HG03432 (cell line): ENCODE data around the gene DNM2.
"Not testable (repeated sequence)": the region's sequence is repeated elsewhere in the genome, so short reads cannot be mapped to it uniquely, and the experiment has no call there.

Source experiments
- ATAC-seq: cut with Tn5 transposase; IDR thresholded peaks from one replicate; pipeline ENCODE4 v1.9.1; 2021; ENCODE audit warnings: mild to moderate bottlenecking, moderate library complexity; ENCODE audit not compliant: unreplicated experiment

Gene DNM2

DNA sequence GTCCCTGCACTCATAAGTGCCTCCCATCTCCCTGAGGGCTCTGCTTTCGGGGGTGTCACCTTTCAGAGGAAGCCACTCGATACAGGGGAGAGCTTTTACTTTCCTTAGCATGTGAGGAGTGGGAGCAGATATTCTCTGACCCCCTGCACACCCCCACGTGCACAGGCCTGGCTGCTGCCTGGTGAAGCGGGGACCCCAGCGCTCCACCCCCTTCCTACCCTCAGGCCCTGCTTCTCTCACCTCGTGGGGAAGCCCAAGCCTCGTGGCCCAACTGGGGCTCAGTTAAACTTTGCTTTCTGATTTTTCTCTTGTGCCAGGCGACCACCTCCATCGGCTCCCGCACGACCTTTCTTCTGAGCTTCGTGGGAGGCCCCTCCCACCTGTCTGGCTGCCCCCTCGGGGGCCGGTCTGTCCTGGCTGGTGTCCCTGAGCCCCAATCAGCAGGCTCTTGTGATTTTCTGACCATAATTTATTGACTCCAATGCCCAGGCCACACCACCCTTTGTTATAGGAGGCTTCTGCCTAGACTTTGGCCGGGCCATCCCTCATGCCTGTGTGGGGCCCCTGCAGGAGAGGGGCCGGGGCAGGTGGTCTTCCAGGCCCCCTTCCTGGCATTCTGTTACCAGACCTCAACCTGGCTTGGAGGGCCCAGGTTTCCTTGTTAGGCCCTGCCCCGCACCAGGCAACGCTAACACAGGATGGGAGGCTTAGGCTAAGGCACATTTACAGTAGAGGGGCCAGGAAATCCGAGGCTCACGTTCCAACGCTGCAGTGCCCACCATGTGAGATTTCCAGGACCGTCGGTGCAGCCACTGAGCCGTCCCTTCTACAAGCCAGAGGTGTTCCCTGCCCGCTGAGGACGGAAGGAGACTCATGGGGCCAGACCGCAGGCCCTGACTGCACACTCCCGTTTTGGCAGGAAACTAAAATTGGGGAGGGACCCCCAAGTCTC, 114.4 kb downstream of the DNM2 start:
- no peak for ATAC-seq

DNA sequence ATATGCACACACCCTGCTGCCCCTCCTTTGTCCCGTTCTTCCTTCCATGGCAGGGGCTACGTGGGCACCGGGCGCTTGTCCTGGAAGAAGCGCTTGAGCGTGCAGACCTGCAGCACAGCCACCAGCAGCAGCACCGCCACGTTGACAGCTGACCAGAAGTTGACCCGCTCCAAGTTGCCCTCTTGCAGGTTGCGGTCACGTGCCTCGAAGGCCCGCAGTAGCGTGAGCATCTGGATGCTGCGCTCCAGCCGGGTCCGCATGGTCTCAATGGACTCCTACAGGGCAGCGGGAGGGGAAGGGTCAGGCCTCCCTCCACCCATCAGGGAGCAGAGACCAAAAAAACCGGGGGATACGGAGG, 115.0 kb downstream of the DNM2 start:
- ATAC-seq, result no peak

DNA sequence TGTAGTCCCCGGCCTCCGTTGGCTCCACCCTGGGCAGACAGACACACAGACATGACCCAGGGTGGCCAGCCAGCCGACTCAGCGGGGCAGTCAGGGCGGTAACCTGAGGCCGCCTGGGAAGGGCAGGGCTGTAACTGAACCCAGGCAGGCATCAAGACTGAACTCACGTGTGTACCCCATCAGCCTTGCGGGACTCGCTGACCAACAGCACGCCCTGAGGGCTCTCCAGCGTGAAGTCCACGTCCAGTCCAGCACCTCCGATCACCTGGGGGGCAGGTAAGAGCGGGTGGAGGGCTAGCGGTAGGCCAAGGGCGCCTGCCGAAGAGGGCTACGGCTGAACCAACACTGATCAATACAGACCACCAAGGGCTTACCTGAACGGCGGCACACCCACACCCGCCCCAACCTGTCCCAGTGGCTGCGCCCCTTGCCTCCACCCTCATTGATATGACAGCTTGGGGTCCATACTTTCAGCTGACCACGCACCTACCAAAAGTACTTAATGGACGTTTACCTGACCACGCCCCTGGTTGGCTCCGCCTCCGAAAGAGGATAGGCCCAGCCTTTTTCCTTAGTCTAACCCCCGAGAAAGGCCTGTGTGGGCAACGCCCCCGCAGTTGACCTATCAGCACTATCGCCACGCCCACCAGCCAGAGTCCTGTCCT, 117.3 kb downstream of the DNM2 start:
- ATAC-seq, result no peak

DNA sequence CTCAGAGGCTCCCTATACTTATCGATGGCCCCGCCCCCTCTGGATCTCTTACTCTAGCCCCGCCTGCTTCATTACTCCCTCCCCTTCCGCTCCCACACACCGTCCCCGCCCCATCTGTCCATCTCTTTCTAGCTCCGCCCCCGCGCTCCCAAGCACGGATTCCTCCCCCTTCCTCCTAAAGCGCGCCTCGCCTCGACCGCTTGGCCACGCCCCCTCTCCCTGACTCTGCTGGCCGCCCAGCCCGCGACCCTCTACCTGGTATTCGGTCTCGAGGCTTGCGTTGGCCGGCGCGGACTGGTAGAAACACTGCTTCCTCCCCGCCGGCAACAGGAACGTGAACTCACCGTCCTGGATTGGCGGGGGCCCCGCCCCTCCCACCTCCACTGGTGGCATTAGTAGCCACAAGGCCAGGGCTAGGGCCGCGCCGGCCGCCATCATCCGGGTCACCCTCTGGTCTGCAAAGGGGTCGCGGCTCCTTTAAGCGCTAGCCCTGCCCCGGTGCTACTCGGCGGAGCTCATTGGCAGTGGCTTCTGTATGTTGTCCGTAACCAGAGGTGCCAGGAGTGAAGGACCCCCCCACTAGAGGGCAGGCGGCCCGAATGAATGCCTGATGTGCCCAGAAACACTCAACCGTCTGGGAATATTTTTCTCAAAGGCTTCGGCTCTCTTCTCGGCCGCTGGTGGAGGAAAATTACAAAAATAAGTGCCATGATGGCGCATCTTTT, 118.0 kb downstream of the DNM2 start, which contains the start of gene TMED1:
TSS of gene TMED1 (minus strand) at position 459 of the 725 bp plus-strand sequence. CDS start at position 438, 21 bp downstream.
- ATAC-seq, result peak; percentile 78

DNA sequence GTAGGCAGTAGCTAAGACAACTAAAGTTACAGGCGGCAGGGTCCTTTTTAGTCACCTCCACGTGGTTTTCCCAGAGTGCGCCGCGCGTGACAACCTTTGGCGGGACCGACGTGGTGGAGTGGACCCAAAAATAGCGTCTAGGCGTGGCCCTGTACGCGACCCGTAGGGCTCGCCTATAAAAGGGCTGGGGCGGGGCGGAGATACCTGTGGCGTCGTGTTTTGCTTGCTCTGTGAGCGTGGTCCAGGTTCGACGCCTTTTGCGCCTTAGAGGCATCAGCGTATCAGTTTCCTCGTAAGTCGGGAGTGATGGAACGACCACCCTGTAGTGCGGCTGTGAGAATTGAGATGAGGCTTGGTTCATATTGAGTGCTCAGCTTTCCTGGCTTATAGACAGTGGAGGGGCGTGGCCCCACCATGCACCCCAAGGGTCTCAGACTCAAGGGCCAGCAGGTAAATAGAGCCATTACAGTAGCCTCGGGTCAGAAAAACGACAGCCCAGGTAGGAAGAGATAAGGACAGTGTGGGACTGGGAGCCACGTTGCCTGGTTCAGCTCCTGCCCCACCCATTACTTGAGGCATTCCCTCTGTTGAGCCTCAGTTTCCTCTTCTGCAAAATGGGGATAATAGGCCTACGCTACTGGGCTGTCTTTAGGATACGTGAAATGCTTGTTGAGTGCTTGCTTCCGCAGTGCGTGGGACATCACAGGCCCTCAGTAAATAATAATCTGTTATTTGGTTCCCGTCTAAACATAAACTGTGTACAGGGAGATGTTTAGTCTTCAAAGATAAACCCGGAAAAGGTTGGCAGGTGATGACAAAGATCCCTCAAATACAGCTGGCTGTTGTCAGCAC, 118.8 kb downstream of the DNM2 start:
- ATAC-seq, result peak; percentile 26

DNA sequence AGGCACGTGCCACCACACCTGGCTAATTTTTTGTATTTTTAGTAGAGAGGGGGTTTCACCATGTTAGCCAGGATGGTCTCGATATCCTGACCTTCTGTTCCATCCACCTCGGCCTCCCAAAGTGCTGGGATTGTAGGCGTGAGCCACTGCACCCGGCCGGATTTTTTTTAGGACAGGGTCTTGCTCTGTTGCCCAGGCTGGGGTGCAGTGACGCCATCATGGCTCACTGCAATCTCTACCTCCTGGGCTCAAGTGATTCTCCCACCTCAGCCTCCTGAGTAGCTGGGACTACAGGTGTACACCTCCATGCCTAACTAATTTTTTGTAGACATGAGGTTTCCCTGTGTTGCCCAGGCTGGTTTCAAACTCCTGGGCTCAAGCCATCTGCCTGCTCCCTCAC, 119.8 kb downstream of the DNM2 start:
- ATAC-seq, result not testable (repeated sequence)

DNA sequence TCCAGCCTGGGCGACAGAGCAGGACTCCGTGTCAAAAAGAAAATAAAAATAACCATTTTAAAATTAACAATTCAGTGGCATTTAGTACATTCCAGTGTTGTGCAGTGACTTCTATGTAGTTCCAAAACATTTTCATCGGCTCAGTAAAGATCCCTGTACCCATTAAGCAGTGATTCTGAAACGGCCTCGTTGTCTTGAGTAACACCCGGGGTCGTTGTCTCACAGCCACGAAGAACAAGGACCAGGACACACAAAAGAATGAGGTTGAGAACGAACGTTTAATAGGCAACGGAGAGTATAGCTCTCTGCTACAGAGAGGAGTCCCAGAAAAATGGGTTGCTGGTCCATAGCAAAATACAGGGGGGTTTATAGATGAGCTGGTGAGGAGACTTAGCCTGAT, 120.5 kb downstream of the DNM2 start:
- ATAC-seq, result no peak

DNA sequence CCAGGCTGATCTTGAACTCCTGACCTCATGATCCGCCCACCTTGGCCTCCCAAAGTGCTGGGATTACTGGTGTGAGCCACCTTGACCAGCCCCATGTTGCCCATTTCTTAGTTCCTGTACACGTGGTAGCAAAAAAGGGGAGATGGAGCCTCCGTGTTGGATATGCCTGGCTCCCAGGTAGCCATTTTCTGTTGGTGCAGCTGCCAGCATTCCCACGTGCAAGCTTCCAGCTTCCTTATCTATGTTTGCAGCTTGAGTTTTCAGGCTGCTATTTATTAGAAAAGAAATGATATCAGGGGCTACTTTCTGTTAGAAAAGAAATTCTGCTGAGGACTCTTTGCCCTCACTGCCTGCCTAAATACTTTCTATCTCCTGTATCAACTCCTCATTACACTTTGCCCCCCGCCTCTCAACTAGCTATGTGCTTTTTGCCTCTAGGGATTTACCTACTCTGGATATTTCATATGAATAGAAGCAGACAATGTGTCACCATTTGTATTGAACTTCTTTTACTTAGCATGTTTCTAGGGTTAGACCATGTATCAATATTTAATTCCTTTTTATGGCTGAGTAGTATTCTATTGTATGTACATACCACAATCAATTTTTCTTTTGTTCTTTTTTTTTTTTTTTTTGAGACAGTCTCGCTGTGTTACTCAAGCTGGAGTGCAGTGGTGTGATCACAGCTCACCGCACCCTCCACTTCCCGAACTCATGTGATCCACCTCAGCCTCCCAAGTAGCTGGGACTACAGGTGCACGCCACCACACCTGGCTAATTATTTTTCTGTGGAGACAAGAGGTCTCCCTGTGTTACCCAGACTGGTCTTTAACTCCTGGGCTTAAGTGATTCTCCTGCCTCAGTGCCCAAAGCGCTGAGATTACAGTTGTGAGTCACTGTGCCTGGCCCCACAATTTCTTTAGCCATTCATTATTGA, 121.5 kb downstream of the DNM2 start:
- no peak for ATAC-seq

DNA sequence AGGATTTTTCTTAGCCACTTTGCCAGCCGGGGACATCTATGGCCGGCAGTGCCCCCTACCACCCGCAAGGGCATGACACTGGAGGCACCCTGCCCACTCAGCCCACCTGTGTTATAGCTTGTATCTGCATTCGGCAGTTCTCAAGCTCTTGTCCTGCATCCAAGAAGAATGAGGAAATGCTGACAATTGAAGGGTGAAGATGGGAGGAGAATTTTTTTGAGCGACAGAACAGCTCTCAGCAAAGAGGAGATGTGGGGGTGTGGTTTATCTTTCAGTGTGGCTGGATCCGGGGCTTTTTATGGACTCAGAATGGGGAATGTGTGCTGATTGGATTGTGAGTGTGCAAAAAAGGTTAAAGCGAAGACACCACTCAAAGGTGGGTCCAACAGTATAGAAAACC, 124.9 kb downstream of the DNM2 start:
- ATAC-seq, result no peak

DNA sequence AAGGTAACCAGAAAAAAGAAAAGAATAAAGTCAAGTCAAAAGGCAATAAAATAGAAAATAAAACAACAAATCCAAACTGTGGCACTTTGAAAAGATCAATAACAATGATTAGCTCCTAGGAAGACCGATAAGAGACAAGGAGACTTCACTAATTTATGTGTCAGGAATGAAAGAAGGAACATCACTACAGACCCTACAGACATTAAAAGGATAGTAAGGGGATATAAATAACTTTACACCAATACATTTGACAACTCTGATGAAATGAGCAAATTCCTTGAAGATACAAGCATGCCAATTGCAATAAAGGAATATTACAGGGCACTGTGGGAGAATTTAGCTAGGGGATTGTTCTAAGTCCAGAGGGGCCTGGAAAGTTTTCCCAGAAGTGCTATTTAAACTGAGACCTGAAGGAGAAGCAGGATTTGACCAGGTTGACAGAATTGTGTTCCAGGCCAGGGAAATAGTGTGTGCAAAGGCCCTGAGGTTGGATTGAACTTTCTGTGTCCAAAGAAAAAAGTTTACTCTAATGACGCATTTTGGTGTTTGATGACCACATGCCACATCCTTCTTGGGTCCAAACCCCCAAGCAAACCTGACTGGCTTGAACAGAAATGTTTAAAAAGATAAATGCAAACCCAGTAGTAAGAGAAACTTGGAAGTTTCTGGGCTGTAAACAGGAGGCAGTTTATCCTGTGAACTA, 128.8 kb downstream of the DNM2 start:
- ATAC-seq, result no peak

DNA sequence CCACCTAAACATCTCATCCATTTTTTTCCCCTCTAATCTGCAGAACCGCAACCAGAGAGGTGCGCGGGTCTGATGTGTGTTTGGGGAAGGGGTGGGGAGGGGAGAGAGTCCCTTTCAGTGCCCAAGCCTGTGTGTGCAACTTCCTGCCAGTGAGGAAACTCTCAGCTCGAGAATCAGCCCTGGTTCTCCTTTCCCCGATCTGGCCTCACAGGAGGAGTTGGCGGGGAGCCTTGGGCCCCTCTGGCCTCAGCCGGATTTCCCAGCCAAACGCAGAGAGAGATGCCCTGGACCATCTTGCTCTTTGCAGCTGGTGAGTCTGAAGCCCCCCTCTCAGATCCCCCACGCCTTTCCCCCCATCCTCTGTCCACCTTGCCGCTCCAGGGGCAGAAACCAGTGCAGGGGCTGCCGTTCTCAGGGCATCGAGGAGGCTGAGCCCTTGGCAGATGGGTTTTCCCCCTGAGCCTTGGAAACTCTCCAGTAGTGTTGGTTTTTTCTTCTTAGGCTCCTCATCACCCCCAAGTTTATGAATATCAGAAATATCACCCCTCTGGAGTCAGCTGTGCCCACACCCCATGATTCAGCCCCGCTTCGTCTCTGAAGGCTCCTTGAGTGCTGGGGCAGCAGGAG, 130.5 kb downstream of the DNM2 start, which contains the start of gene C19orf38:
TSS of gene C19orf38 (plus strand) at position 186 of the 627 bp plus-strand sequence. CDS start at position 280, 94 bp downstream.
- no peak for ATAC-seq

DNA sequence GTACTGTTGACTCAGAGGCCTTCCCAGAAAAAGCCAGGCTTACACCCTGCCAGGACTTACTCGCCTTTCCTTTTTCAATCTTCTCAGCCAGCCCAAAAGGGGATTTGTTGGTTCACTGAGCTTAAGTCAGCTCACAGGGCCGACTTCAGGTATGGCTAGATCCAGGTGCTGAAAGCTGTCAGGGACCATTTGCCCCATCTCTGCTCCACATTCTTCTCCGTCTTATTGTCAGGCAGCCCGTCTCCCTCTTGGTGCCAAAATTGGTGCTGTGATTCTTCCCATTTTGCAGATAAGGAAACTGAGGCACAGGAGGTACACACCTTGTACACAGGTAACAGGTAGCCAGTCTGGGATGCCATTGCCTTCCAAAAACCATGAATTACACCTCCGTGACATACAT, 132.8 kb downstream of the DNM2 start:
- no peak for ATAC-seq

DNA sequence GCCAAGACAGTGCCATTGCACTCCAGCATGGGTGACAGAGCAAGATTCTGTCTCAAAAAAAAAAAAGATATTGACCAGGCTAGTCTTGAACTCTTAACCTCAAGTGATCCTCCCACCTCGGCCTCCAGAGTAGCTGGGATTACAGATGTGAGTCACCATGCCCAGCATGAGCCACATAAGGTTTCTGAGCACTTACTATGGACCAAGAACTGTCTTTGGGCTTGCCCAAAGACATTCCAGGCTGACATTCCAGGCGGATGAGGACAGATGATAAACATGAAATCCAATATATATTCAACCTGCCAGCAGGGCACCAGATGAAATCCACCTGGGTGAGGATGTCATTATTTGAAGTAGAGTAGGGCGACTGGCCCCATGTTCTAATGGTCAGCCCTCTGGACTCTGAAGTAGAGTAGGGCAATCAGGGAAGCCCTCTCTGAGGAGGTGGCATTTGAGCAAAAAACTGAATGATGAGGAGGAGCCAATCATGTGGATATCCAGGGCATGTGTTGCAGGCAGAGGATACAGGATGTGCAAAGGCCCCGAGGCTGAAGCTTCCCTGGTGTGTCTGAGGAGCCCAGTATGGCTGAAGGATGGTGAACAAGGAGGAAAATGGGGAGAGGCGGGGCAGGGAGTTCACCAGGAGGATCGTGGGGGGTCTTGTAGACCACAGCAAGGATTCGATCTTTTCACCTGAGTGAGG, 134.4 kb downstream of the DNM2 start:
- no peak for ATAC-seq

DNA sequence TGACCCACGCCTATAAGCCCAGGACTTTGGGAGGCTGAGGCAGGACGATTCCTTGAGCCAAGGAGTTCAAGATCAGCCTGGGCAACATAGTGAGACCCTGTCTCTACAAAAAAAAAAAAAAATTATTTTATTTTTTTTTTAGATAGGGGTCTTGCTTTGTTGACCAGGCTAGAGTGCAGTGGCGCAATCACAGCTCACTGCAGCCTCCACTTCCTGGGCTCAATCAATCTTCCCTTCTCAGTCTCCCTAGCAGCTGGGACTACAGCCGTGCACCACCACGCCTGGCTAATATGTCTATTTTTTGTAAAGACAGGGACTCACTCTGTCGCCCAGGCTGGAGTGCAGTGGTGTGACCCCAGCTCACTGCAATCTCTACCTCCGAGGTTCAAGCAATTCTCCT, 135.1 kb downstream of the DNM2 start:
- ATAC-seq, result no peak

DNA sequence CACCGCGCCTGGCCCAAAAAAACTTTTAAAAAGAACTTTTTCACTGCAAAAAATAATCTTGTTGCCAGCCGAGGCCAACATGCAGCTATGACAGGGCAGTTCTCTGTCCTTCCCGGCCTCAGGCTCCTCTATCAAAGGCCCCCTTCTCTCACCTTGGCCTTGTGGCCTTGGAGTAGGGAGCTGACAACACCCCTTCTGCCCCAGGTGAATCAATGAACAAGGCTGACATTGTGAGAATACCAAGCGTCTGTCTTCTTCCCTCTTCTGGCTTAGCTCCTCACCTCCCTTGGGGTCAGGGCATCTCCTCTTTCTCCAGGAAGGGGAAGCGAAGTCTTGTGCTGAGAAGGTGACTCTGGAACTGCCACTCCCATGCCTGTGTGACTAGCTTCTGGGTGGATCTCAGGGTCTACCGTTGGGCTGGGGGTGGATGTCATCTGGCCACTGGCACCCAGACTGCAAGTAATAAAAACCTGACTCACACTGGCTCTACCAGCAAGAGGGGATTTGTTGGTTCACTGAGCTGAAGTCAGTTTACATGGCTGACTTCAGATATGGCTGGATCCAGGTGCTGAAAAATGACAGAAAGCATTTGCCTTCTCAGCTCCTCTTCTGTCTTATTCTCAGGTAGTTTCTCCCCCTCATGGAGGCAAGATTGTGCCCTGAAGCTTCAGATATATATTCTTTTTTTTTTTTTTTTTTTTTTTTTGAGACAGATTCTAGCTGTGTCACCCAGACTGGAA, 136.6 kb downstream of the DNM2 start:
- no peak for ATAC-seq

DNA sequence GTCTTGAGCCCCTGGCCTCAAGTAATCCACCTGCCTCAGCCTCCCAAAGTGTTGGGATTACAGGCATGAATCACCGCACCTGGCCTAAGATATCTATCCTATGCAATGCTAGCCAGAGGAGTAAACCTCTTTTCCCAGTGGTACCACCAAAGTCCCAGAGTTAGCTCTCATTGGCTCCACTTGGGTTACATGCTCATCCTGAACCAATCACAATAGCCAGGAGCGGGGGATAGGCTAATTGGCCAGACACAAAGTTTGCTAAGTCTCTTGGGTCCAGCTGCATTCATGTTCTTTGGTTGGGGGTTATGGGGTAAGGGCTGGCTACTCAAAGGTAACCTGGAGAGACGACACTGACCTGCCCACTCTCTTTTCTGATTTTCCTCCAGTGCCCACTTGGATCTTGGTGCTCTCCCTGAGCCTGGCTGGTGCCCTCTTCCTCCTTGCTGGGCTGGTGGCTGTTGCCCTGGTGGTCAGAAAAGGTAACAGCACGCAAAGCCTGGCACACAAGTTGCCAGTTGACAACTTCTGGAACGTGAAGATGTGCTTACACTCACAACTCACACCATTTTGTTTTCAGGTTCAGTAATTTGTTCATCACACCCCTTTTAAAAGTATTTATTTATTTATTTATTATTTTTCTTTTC, 138.1 kb downstream of the DNM2 start:
- ATAC-seq, result no peak
